Measurements from ENCODE around the gene TNS2. TPM values are rescaled to one million over a fixed set of nuclear protein-coding genes. Genes with fewer than 3 reads are reported as not detected.

Gene TNS2
- total RNA-seq, 1 donor from 2014 or later, result 0.24 TPM

DNA sequence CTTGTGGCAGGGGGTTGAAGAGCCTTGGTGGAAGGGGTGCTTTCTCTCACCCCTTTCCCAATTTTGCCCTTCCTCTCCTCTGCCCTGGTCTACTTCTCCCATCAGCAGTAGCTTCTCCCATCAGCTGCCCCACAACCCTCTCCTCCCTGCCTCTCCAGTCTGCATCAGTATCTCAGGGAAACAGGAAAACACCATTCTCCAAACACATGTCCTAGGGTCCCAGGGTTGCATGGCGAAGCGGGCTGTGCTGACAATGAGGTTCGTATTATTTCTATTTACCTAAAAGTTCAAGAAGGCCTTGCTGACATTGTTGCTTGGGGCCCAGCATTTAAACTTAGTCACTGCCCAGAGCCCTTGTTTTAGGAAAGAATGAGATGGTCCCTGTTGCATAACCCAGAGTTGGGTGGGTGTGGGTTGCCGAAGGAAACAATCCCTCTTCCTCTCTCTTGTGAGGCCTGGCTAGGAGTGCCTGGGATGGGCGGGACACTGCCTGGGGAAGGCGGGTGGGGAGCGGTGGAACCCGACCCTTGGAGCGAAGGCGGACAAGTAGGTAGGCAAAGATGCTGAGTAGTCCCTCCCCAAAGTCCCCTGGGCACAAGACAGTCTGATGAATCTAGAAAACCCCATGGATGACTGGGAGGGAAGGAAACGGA is 46.4 kb downstream of the TNS2 start:
- Histone ChIP-seq H3F3A (ENCODE audit: low read depth) (peaks cover 13% of the 10 kb centered on the region), H3K9me3 (ENCODE audit: low read depth) (no peaks in the 10 kb centered on the region), H3K27ac (no peak overlapping the region), H3K4me1 (peaks cover 21% of the 10 kb centered on the region), H3K27me3 (peaks cover 49% of the 10 kb centered on the region), H4K20me1 (ENCODE audit: low read depth) (no peaks in the 10 kb centered on the region), H2AFZ (replicated peaks) (peak overlapping the region; percentile 70), H3K36me3 (no peaks in the 10 kb centered on the region), H3K4me3 (peak overlapping the region; percentile 72), H3K9ac (no peak overlapping the region), H3K4me2 (peak overlapping the region; percentile 88), H3K79me2 (ENCODE audit: low read depth) (no peaks in the 10 kb centered on the region)
- Mint-ChIP-seq H3K4me1 (peaks cover 32% of the 10 kb centered on the region), H3K36me3 (no peaks in the 10 kb centered on the region), H3K27me3 (ENCODE audit: insufficient read depth, low read depth) (peaks cover 45% of the 10 kb centered on the region), H3K27ac (no peak overlapping the region), H3K9me3 (no peaks in the 10 kb centered on the region), H3K4me3 (peak overlapping the region; percentile 73)
- DNase-seq (ENCODE audit: low spot score), result peak; percentile 63
- TF ChIP-seq EZH2 (IDR thresholded peaks at IDR 0.05) (no peak), EZH2phosphoT487 (IDR thresholded peaks at IDR 0.05) (no peak)
- TF ChIP-seq, protein P1, sequence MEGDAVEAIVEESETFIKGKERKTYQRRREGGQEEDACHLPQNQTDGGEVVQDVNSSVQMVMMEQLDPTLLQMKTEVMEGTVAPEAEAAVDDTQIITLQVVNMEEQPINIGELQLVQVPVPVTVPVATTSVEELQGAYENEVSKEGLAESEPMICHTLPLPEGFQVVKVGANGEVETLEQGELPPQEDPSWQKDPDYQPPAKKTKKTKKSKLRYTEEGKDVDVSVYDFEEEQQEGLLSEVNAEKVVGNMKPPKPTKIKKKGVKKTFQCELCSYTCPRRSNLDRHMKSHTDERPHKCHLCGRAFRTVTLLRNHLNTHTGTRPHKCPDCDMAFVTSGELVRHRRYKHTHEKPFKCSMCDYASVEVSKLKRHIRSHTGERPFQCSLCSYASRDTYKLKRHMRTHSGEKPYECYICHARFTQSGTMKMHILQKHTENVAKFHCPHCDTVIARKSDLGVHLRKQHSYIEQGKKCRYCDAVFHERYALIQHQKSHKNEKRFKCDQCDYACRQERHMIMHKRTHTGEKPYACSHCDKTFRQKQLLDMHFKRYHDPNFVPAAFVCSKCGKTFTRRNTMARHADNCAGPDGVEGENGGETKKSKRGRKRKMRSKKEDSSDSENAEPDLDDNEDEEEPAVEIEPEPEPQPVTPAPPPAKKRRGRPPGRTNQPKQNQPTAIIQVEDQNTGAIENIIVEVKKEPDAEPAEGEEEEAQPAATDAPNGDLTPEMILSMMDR (IDR thresholded peaks at IDR 0.05), result no peak

DNA sequence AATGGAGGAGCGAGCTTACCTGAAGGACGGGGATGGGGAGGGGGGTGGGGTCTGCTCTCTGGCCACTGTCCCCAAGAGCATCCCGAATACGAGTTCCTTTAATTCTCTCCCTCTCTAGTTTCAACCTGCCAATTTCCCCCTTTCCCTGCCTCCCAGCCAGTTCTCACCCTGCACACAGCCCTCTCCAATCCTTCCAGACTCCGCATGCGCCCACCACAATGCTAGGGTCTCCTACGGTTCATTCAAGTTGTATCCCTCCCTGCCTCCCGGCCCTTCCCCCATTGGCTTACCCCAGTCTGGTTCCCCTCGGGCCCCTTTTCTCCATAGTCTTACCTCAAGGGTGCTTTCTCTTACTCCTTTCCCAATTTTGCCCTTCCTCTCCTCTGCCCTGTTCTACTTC is 46.9 kb downstream of the TNS2 start:
- peaks cover 49% of the 10 kb centered on the region for H3K27me3 ChIP-seq
- H3K27ac ChIP-seq, result no peak overlapping the region
- no peaks in the 10 kb centered on the region for H3K36me3 ChIP-seq
- no peaks in the 10 kb centered on the region for H3K36me3 Mint-ChIP-seq
- no peaks in the 10 kb centered on the region for H3K79me2 ChIP-seq (ENCODE audit: low read depth)
- H3K4me3 ChIP-seq, result peak overlapping the region; percentile 72
- peaks cover 13% of the 10 kb centered on the region for H3F3A ChIP-seq (ENCODE audit: low read depth)
- no peaks in the 10 kb centered on the region for H4K20me1 ChIP-seq (ENCODE audit: low read depth)
- H2AFZ ChIP-seq (replicated peaks), result peak overlapping the region; percentile 70
- DNase-seq (ENCODE audit: low spot score), result peak; percentile 42
- peaks cover 34% of the 10 kb centered on the region for H3K4me1 Mint-ChIP-seq
- no peaks in the 10 kb centered on the region for H3K9me3 Mint-ChIP-seq
- TF ChIP-seq EZH2 (IDR thresholded peaks at IDR 0.05) (no peak), EZH2phosphoT487 (IDR thresholded peaks at IDR 0.05) (no peak)
- TF ChIP-seq, protein P1 (IDR thresholded peaks at IDR 0.05), result no peak
- no peaks in the 10 kb centered on the region for H3K9me3 ChIP-seq (ENCODE audit: low read depth)
- peaks cover 47% of the 10 kb centered on the region for H3K27me3 Mint-ChIP-seq (ENCODE audit: insufficient read depth, low read depth)
- H3K4me2 ChIP-seq, result peak overlapping the region; percentile 88
- H3K9ac ChIP-seq, result no peak overlapping the region
- peak overlapping the region; percentile 82 for H3K4me3 Mint-ChIP-seq
- H3K27ac Mint-ChIP-seq, result no peak overlapping the region
- H3K4me1 ChIP-seq, result peaks cover 21% of the 10 kb centered on the region

DNA sequence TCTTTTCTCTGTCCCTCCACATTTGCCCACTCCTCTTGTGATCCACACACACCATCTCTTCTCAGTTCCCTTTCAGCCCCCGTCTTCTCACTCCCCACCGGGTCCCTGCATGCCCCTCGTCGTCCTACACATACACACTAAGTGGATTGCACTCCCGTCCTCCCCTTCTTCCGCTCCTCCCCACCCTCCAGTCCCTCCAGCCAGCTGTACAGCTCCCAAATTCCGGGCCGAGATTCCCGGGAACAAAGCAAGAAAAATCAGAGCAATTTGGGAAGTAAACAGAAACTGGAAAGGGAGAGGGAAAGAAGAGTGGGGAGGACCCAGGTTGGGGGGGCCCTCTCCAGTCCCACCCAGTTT is 47.3 kb downstream of the TNS2 start:
- H3K27me3 Mint-ChIP-seq (ENCODE audit: insufficient read depth, low read depth), result peaks cover 47% of the 10 kb centered on the region
- peaks cover 45% of the 10 kb centered on the region for H3K27me3 ChIP-seq
- peaks cover 13% of the 10 kb centered on the region for H3F3A ChIP-seq (ENCODE audit: low read depth)
- H3K36me3 Mint-ChIP-seq, result no peaks in the 10 kb centered on the region
- no peaks in the 10 kb centered on the region for H3K9me3 ChIP-seq (ENCODE audit: low read depth)
- no peak for TF ChIP-seq EZH2phosphoT487 (IDR thresholded peaks at IDR 0.05)
- no peak for TF ChIP-seq EZH2 (IDR thresholded peaks at IDR 0.05)
- TF ChIP-seq, protein P1 (IDR thresholded peaks at IDR 0.05), result no peak
- no peak for DNase-seq (ENCODE audit: low spot score)
- H3K9me3 Mint-ChIP-seq, result no peaks in the 10 kb centered on the region
- H3K79me2 ChIP-seq (ENCODE audit: low read depth), result no peaks in the 10 kb centered on the region
- peak overlapping the region; percentile 88 for H3K4me2 ChIP-seq
- H3K27ac Mint-ChIP-seq, result no peak overlapping the region
- no peak overlapping the region for H3K9ac ChIP-seq
- no peaks in the 10 kb centered on the region for H3K36me3 ChIP-seq
- no peak overlapping the region for H3K27ac ChIP-seq
- peaks cover 35% of the 10 kb centered on the region for H3K4me1 Mint-ChIP-seq
- H3K4me3 Mint-ChIP-seq, result peak overlapping the region; percentile 82
- peak overlapping the region; percentile 72 for H3K4me3 ChIP-seq
- H2AFZ ChIP-seq (replicated peaks), result peak overlapping the region; percentile 70
- H3K4me1 ChIP-seq, result peaks cover 21% of the 10 kb centered on the region
- H4K20me1 ChIP-seq (ENCODE audit: low read depth), result no peaks in the 10 kb centered on the region

All from neural progenitor cell (in vitro differentiated cells).